ENCODE results near the gene ERGIC1.

The ERGIC1 gene

DNA sequence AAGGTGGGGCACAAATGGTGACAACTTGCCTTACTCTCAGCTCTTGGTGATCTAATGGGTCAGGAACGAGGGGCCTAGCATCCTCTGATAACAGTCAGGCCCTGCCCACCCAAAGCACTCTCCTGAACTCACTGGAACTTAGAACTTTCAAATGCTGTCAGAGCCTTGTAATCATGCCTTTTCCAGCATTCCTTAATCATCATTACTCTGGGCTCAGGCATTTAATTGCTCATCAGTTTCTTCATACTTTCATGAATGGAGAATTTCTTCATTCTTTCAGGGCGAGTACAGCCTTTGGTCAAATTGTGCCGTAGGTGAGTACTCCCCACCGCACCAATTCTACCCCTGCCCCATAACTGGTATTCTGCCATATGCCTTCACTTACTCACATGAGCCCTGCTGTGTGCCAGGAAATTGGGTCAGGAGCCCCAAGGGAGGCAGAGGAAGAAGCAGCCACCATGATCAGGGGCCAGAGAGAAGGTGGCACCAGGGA lies 32.8 kb upstream of the ERGIC1 start:
- no peaks in the 10 kb centered on the region for H3K79me2 ChIP-seq
- no peak overlapping the region for H3K4me2 ChIP-seq (ENCODE audit: low read length)
- H2AFZ ChIP-seq, result no peak overlapping the region
- H3K4me3 ChIP-seq (ENCODE audit: low read depth, low read length), result no peak overlapping the region
- no peak overlapping the region for H3K9ac ChIP-seq
- no peaks in the 10 kb centered on the region for H3K9me3 ChIP-seq (ENCODE audit: control insufficient read depth, low read length)
- H3K4me1 ChIP-seq, result no peaks in the 10 kb centered on the region
- TF ChIP-seq, protein P1, sequence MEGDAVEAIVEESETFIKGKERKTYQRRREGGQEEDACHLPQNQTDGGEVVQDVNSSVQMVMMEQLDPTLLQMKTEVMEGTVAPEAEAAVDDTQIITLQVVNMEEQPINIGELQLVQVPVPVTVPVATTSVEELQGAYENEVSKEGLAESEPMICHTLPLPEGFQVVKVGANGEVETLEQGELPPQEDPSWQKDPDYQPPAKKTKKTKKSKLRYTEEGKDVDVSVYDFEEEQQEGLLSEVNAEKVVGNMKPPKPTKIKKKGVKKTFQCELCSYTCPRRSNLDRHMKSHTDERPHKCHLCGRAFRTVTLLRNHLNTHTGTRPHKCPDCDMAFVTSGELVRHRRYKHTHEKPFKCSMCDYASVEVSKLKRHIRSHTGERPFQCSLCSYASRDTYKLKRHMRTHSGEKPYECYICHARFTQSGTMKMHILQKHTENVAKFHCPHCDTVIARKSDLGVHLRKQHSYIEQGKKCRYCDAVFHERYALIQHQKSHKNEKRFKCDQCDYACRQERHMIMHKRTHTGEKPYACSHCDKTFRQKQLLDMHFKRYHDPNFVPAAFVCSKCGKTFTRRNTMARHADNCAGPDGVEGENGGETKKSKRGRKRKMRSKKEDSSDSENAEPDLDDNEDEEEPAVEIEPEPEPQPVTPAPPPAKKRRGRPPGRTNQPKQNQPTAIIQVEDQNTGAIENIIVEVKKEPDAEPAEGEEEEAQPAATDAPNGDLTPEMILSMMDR (IDR thresholded peaks at IDR 0.05), result no peak
- no peak overlapping the region for H3K27ac ChIP-seq
- H3K36me3 ChIP-seq (ENCODE audit: control insufficient read depth, insufficient read depth, low read length), result no peaks in the 10 kb centered on the region
- H3K27me3 ChIP-seq (ENCODE audit: control insufficient read depth, insufficient read depth, low read length), result no peaks in the 10 kb centered on the region

DNA sequence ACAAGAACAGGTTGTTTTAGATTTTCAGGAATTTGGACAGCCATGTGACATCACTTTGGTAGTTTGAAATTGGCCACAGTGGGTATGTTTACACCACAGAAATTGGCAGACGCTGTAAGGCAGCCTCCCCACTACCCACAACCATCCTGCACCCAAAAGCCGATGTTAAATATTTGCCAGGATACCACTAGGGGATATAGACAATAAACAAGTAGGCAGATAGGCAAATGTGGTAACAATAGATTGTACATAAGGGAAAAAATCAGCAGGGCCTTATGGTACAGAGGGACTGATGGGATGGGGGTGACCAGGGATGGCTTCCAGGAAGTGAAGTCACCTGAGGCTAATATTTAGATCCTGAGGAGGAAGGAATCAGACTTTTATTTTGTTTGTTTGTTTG lies 31.9 kb upstream of the ERGIC1 start:
- Histone ChIP-seq H2AFZ (no peak overlapping the region), H3K4me1 (no peaks in the 10 kb centered on the region), H3K36me3 (ENCODE audit: control insufficient read depth, insufficient read depth, low read length) (no peaks in the 10 kb centered on the region), H3K4me3 (ENCODE audit: low read depth, low read length) (no peak overlapping the region), H3K79me2 (no peaks in the 10 kb centered on the region), H3K27me3 (ENCODE audit: control insufficient read depth, insufficient read depth, low read length) (no peaks in the 10 kb centered on the region), H3K4me2 (ENCODE audit: low read length) (no peak overlapping the region), H3K27ac (no peak overlapping the region), H3K9me3 (ENCODE audit: control insufficient read depth, low read length) (no peaks in the 10 kb centered on the region), H3K9ac (no peak overlapping the region)
- TF ChIP-seq, protein P1 (IDR thresholded peaks at IDR 0.05), result no peak

DNA sequence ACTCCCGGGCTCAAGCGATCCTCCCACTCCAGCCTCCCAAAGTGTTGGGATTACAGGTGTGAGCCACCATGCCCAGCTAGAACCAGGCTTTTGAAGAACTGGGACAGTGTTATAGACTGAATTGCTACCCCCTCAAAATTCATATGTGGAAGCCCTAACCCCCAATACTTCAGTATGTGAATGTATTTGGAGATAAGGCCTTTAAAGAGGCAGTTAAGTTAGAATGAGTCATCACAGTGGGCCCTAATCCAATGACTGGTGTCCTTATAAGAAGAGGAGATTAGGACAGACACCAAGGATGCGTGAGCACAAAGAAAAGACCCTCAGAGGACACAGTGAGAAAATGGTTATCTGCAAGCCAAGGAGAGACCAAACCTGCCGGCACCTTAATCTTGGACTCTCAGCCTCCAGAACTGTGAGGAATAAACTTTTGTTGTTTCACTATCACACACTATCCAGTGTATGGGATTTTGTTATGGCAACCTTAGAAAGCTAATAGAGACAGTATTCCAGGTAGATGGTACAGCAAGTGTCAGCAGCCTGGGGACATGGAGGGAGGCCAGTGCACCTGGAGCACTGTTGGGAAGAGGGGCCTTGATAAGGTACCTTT lies 31.4 kb upstream of the ERGIC1 start:
- no peak overlapping the region for H3K4me3 ChIP-seq (ENCODE audit: low read depth, low read length)
- H3K79me2 ChIP-seq, result no peaks in the 10 kb centered on the region
- H3K36me3 ChIP-seq (ENCODE audit: control insufficient read depth, insufficient read depth, low read length), result no peaks in the 10 kb centered on the region
- no peaks in the 10 kb centered on the region for H3K4me1 ChIP-seq
- no peaks in the 10 kb centered on the region for H3K9me3 ChIP-seq (ENCODE audit: control insufficient read depth, low read length)
- H3K4me2 ChIP-seq (ENCODE audit: low read length), result no peak overlapping the region
- no peaks in the 10 kb centered on the region for H3K27me3 ChIP-seq (ENCODE audit: control insufficient read depth, insufficient read depth, low read length)
- H2AFZ ChIP-seq, result no peak overlapping the region
- TF ChIP-seq, protein P1 (IDR thresholded peaks at IDR 0.05), result no peak
- no peak overlapping the region for H3K27ac ChIP-seq
- H3K9ac ChIP-seq, result no peak overlapping the region

DNA sequence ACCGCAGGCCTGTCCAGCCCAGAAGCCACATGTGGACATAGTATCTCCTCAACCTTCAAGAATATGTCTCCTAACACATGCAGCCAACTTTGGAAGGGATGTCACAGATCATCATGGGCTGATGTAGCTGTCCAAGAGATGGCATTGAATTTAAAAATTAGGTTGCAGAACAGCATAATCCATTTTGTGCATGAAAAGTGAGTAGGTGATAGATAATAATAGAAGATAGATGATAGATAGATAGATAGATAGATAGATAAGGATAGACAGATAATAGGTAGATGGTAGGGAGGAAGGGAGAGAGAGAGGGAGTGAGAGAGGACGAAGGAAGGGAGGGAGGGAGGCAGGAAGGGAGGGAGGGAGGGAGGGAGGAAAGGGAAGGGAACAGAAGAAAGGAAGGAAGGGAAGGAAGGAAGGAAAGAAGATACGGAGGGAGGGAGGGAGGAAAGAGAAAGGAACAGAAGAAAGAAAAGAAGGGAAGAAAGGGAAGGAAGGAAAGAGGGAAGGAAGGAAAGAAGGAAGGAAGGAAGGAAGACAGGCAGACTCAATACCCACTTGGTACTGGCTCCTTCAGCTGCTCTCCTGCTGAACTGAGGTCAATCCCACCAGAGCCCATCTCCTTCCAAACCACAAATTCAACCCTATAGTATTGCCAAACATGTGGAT lies 28.9 kb upstream of the ERGIC1 start:
- H3K79me2 ChIP-seq, result no peaks in the 10 kb centered on the region
- H3K4me1 ChIP-seq, result no peaks in the 10 kb centered on the region
- TF ChIP-seq, protein P1 (IDR thresholded peaks at IDR 0.05), result no peak
- H3K9ac ChIP-seq, result no peak overlapping the region
- no peak overlapping the region for H3K4me3 ChIP-seq (ENCODE audit: low read depth, low read length)
- H3K36me3 ChIP-seq (ENCODE audit: control insufficient read depth, insufficient read depth, low read length), result no peaks in the 10 kb centered on the region
- H3K9me3 ChIP-seq (ENCODE audit: control insufficient read depth, low read length), result no peaks in the 10 kb centered on the region
- no peak overlapping the region for H3K27ac ChIP-seq
- H2AFZ ChIP-seq, result no peak overlapping the region
- H3K27me3 ChIP-seq (ENCODE audit: control insufficient read depth, insufficient read depth, low read length), result no peaks in the 10 kb centered on the region
- H3K4me2 ChIP-seq (ENCODE audit: low read length), result no peak overlapping the region

Data from parathyroid adenoma (tissue), 2 donors.